ENCODE data around the gene COL27A1. TPM values are rescaled to one million over a fixed set of nuclear protein-coding genes. Genes with fewer than 3 reads are reported as not detected.

COL27A1 gene
- total RNA-seq, 1 donor from 2014 or later = 9.3 TPM

GRCh38 chr9:114269023-114269422 is 113.7 kb downstream of the COL27A1 start:
- TF ChIP-seq CTCF (IDR thresholded peaks at IDR 0.05) = no peak
- no peaks in the 10 kb centered on the region for H3K27me3 ChIP-seq
- H3K4me3 ChIP-seq = no peak overlapping the region
- no peaks in the 10 kb centered on the region for H3K36me3 ChIP-seq
- H3K4me1 ChIP-seq = no peaks in the 10 kb centered on the region
- DNase-seq (ENCODE audit: low spot score in 2 of 2) = no peak
- H3K27ac ChIP-seq = no peak overlapping the region
- intact Hi-C loops (cut with DNase I) = no loop called here
- H3K9me3 ChIP-seq = no peaks in the 10 kb centered on the region

- no peaks in the 10 kb centered on the region for H3K36me3 ChIP-seq
- TF ChIP-seq CTCF (IDR thresholded peaks at IDR 0.05) = no peak
- H3K4me1 ChIP-seq = no peaks in the 10 kb centered on the region
- H3K4me3 ChIP-seq = no peak overlapping the region
- H3K27me3 ChIP-seq = no peaks in the 10 kb centered on the region
- intact Hi-C loops (cut with DNase I) = no loop called here
- no peak for DNase-seq (ENCODE audit: low spot score in 2 of 2)
- no peak overlapping the region for H3K27ac ChIP-seq
- no peaks in the 10 kb centered on the region for H3K9me3 ChIP-seq
Measured at GRCh38 chr9:114270120-114270975, 115.0 kb downstream of the COL27A1 start.

- TF ChIP-seq CTCF (IDR thresholded peaks at IDR 0.05) = peak; percentile 40 to 69 (median 58)
- no peaks in the 10 kb centered on the region for H3K4me1 ChIP-seq
- H3K27ac ChIP-seq = no peak overlapping the region
- no peak overlapping the region for H3K4me3 ChIP-seq
- no peaks in the 10 kb centered on the region for H3K9me3 ChIP-seq
- no peak for DNase-seq (ENCODE audit: low spot score in 2 of 2)
- H3K36me3 ChIP-seq = no peaks in the 10 kb centered on the region
- H3K27me3 ChIP-seq = no peaks in the 10 kb centered on the region
- intact Hi-C loops (cut with DNase I) = loop anchor here (1.0 kb wide), 2 partner anchors 117 to 164 kb away; partner anchors contain the start of gene COL27A1
Measured at GRCh38 chr9:114271556-114272510, 116.5 kb downstream of the COL27A1 start.

GRCh38 chr9:114272739-114273431 is 117.5 kb downstream of the COL27A1 start:
- Histone ChIP-seq H3K4me1 (no peaks in the 10 kb centered on the region), H3K27me3 (no peaks in the 10 kb centered on the region), H3K9me3 (no peaks in the 10 kb centered on the region), H3K36me3 (no peaks in the 10 kb centered on the region), H3K4me3 (no peak overlapping the region), H3K27ac (no peak overlapping the region)
- intact Hi-C loops (cut with DNase I) = loop anchor here (1.0 kb wide), 1 partner anchor 165 kb away; no protein-coding TSS in a partner anchor
- peak in 1 of 2 donors; percentile 35 for DNase-seq (ENCODE audit: low spot score in 2 of 2)
- no peak for TF ChIP-seq CTCF (IDR thresholded peaks at IDR 0.05)

- Histone ChIP-seq H3K9me3 (no peaks in the 10 kb centered on the region), H3K27ac (no peak overlapping the region), H3K4me1 (peaks cover 0 to 1% of the 10 kb centered on the region in 2 donors), H3K4me3 (no peak overlapping the region), H3K27me3 (no peaks in the 10 kb centered on the region), H3K36me3 (no peaks in the 10 kb centered on the region)
- intact Hi-C loops (cut with DNase I) = no loop called here
- TF ChIP-seq CTCF (IDR thresholded peaks at IDR 0.05) = no peak
- peak in 1 of 2 donors; percentile 42 for DNase-seq (ENCODE audit: low spot score in 2 of 2)
Measured at GRCh38 chr9:114273461-114273881, 118.1 kb downstream of the COL27A1 start.
